PC-3 (cell line): ENCODE data around the gene PARP16. TPM values are rescaled to one million over a fixed set of nuclear protein-coding genes. Genes with fewer than 3 reads are reported as not detected.

ENCODE experiments used
- ATAC-seq: fragments of 200-7000 bp; cut with Tn5 transposase; 2 replicates; pipeline ENCODE4 v1.9.1; 2020; ENCODE audit warnings: mild to moderate bottlenecking, moderate library complexity
- BruUV-seq: library from RNA; stranded (reverse); fragments of 400-500 nt; replicated peaks from 2 replicates; lab custom pipeline; 2021; lab: Mats Ljungman, UMichigan
- CTCF ChIA-PET: fragments of 300-600 bp; sonication (Branson Sonifier 250); formaldehyde crosslinking; loops from one replicate; lab custom pipeline; 2022; ENCODE audit warnings: antibody characterized with exemption; lab: Charles Lee
- POLR2A ChIA-PET: fragments of 300-600 bp; sonication (Branson Sonifier 250); formaldehyde crosslinking; loops from one replicate; lab custom pipeline; 2022; ENCODE audit warnings: antibody characterized with exemption; ENCODE audit not compliant: unreplicated experiment; lab: Charles Lee
- DNase-seq: peaks from one replicate; pipeline ENCODE4 v3.0.0-alpha.2; 2015
- H2AFZ ChIP-seq: fragments of 300-600 bp; sonication (generic); 2 replicates; pipeline ENCODE4 v1.6.0; 2016; ENCODE audit warnings: antibody characterized with exemption, low read length
- H3F3A ChIP-seq: fragments of 300-600 bp; sonication (generic); one replicate; pipeline ENCODE4 v1.6.0; 2017; ENCODE audit warnings: antibody characterized with exemption, low read length, control low read depth, mild to moderate bottlenecking; ENCODE audit not compliant: unreplicated experiment
- H3K27ac ChIP-seq: fragments of 300-600 bp; sonication (generic); 2 replicates; pipeline ENCODE4 v1.5.1; 2016; ENCODE audit warnings: mild to moderate bottlenecking, low read length
- H3K27me3 ChIP-seq: fragments of 300-600 bp; sonication (generic); 2 replicates; pipeline ENCODE4 v1.6.1; 2016; ENCODE audit warnings: low read length, mixed read lengths
- H3K36me3 ChIP-seq: fragments of 300-600 bp; sonication (generic); 2 replicates; pipeline ENCODE4 v1.6.1; 2016; ENCODE audit warnings: low read depth, mixed run types, low read length, mixed read lengths
- H3K4me1 ChIP-seq: fragments of 300-600 bp; sonication (generic); 2 replicates; pipeline ENCODE4 v1.5.1; 2016; ENCODE audit warnings: low read length; ENCODE audit not compliant: insufficient read depth
- H3K4me2 ChIP-seq: fragments of 300-600 bp; sonication (generic); 2 replicates; pipeline ENCODE4 v1.6.0; 2016; ENCODE audit warnings: low read length
- H3K4me3 ChIP-seq: fragments of 300-600 bp; sonication (generic); 2 replicates; pipeline ENCODE4 v1.5.1; 2016; ENCODE audit warnings: mild to moderate bottlenecking, low read length, mixed read lengths
- H3K79me2 ChIP-seq: fragments of 300-600 bp; sonication (generic); 2 replicates; pipeline ENCODE4 v1.6.1; 2017; ENCODE audit warnings: low read length, mixed read lengths
- H3K9ac ChIP-seq: fragments of 300-600 bp; sonication (generic); 2 replicates; pipeline ENCODE4 v1.6.0; 2016; ENCODE audit warnings: mild to moderate bottlenecking, low read length
- H3K9me2 ChIP-seq: fragments of 300-600 bp; sonication (generic); replicated peaks from 2 replicates; pipeline ENCODE4 v1.6.1; 2016; ENCODE audit warnings: mixed run types, low read length, mixed read lengths
- H3K9me3 ChIP-seq: fragments of 300-600 bp; sonication (generic); 2 replicates; pipeline ENCODE4 v1.6.1; 2016; ENCODE audit warnings: low read length, mixed read lengths
- H4K20me1 ChIP-seq: fragments of 300-600 bp; sonication (generic); 2 replicates; pipeline ENCODE4 v1.6.1; 2016; ENCODE audit warnings: low read length, mixed read lengths
- EZH2 ChIP-seq: fragments of 300-600 bp; sonication (generic); IDR thresholded peaks from one replicate; pipeline ENCODE4 v1.6.1; 2017; ENCODE audit warnings: antibody characterized with exemption, mild to moderate bottlenecking, low read length; ENCODE audit not compliant: unreplicated experiment
- EZH2phosphoT487 ChIP-seq: fragments of 300-600 bp; sonication (generic); IDR thresholded peaks from 2 replicates; pipeline ENCODE4 v1.6.1; 2018; ENCODE audit warnings: mild to moderate bottlenecking, antibody characterized with exemption, low read length, borderline replicate concordance
- intact Hi-C: fragments of 100-400 bp; cut with micrococcal nuclease; formaldehyde crosslinking; loops from 2 replicates; pipeline ENCODE4 v1.9.0; 2023
- total RNA-seq: library from RNA; depleted of rRNA; stranded (reverse); fragments of >200 nt; gene quantifications from 2 replicates; pipeline ENCODE4 v1.2.3, GENCODE V29; 2014
- TF ChIP-seq, protein P1 (sequence below): fragments of 300-600 bp; sonication (generic); conservative IDR thresholded peaks from 2 replicates; pipeline ENCODE4 v1.5.1; 2017; ENCODE audit warnings: antibody characterized with exemption, low read depth, mild to moderate bottlenecking, low read length

Gene PARP16
- total RNA-seq, 1 experiment from 2014 or later = 6.4 TPM

GRCh38 chr15:65328506-65329287 lies 42.0 kb upstream of the PARP16 start:
- no peak overlapping the region for H3K4me3 ChIP-seq
- no peaks in the 10 kb centered on the region for H3K79me2 ChIP-seq
- H3K36me3 ChIP-seq = no peaks in the 10 kb centered on the region
- no peaks in the 10 kb centered on the region for H3F3A ChIP-seq
- no peaks in the 10 kb centered on the region for H3K9me3 ChIP-seq
- BruUV-seq = no TSS peak
- ATAC-seq (no peak), DNase-seq (no peak)
- no peaks in the 10 kb centered on the region for H3K27me3 ChIP-seq
- no peak overlapping the region for H3K27ac ChIP-seq
- H3K4me2 ChIP-seq = no peak overlapping the region
- no peak overlapping the region for H3K9ac ChIP-seq
- no peak overlapping the region for H2AFZ ChIP-seq
- ChIA-PET CTCF (no interaction called here), POLR2A (no interaction called here)
- no peaks in the 10 kb centered on the region for H3K9me2 ChIP-seq
- no peaks in the 10 kb centered on the region for H4K20me1 ChIP-seq
- intact Hi-C loops = no loop called here
- H3K4me1 ChIP-seq = no peaks in the 10 kb centered on the region
- TF ChIP-seq EZH2 (no peak), EZH2phosphoT487 (no peak)
- TF ChIP-seq, protein P1, sequence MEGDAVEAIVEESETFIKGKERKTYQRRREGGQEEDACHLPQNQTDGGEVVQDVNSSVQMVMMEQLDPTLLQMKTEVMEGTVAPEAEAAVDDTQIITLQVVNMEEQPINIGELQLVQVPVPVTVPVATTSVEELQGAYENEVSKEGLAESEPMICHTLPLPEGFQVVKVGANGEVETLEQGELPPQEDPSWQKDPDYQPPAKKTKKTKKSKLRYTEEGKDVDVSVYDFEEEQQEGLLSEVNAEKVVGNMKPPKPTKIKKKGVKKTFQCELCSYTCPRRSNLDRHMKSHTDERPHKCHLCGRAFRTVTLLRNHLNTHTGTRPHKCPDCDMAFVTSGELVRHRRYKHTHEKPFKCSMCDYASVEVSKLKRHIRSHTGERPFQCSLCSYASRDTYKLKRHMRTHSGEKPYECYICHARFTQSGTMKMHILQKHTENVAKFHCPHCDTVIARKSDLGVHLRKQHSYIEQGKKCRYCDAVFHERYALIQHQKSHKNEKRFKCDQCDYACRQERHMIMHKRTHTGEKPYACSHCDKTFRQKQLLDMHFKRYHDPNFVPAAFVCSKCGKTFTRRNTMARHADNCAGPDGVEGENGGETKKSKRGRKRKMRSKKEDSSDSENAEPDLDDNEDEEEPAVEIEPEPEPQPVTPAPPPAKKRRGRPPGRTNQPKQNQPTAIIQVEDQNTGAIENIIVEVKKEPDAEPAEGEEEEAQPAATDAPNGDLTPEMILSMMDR = no peak

DNA sequence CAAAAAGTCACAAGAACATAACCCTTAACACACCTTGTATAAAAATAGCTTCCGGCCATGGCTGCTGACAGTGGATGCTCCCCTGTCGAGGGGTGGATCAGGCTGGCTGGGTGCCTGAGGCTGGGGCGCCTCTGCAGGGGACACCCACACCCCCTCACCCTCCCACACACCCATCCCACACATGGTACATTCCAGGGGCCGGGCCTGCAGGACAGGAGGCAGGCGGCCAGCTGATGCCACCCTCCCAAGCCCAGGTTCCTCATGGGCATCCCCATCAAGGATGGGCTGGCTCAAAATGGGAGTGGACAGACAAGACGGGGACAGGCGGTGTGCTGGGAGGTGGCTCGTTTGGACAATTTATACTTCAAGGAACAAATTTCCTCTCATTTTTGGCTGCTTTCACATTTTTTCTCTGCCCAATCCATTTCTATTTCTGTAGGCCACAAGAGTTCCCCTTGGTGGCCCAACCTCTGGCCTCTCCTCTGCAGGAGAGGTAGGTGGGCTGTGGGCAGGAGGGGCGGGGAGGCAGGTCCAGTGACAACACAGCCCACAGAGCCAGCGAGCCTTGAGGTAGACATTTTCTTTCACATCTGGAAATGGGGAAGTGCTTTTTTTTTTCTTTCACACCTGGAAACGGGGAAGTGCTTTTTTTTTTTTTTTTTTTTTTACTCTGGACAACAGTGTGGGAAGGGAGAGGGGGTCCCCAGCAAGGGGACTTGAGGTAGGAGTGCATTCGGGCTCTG lies 41.1 kb upstream of the PARP16 start:
- intact Hi-C loops = no loop called here
- TF ChIP-seq EZH2phosphoT487 = no peak
- TF ChIP-seq, protein P1 = no peak
- Histone ChIP-seq H3K79me2 (no peaks in the 10 kb centered on the region), H3K36me3 (no peaks in the 10 kb centered on the region), H3F3A (no peaks in the 10 kb centered on the region), H3K4me1 (no peaks in the 10 kb centered on the region), H3K27ac (no peak overlapping the region), H3K9me2 (no peaks in the 10 kb centered on the region), H3K9me3 (no peaks in the 10 kb centered on the region), H3K4me2 (no peak overlapping the region), H4K20me1 (no peaks in the 10 kb centered on the region), H3K27me3 (no peaks in the 10 kb centered on the region), H3K9ac (no peak overlapping the region), H3K4me3 (no peak overlapping the region), H2AFZ (no peak overlapping the region)
- no peak for DNase-seq
- ATAC-seq = no peak
- no TSS peak for BruUV-seq
- CTCF ChIA-PET = no interaction called here
- POLR2A ChIA-PET = no interaction called here

DNA sequence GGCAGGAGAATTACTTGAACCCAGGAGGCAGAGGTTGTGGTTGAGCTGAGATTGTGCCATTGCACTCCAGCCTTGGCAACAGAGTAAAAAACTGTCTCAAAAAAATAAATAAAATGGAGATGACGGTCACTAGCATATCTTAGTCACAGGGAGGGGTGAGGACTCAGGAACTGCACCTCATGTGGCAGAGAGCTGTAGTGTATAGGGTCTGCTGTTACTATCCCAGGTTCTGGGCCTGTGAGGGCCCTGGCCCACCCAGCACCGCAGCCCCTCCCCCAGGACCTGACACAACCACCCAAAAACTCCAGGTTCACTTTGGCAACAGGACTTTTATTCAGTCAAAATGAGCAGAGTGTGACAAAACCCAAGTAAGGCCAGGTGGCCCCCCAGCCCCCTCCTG lies 40.1 kb upstream of the PARP16 start:
- TF ChIP-seq, protein P1 = no peak
- no peak for TF ChIP-seq EZH2phosphoT487
- TF ChIP-seq EZH2 = no peak
- no TSS peak for BruUV-seq
- Histone ChIP-seq H2AFZ (no peak overlapping the region), H3K9me2 (no peaks in the 10 kb centered on the region), H3K9ac (no peak overlapping the region), H3K4me1 (no peaks in the 10 kb centered on the region), H3K79me2 (no peaks in the 10 kb centered on the region), H3K4me3 (no peak overlapping the region), H3K27me3 (no peaks in the 10 kb centered on the region), H3K4me2 (no peak overlapping the region), H4K20me1 (no peaks in the 10 kb centered on the region), H3F3A (no peaks in the 10 kb centered on the region), H3K36me3 (no peaks in the 10 kb centered on the region), H3K27ac (no peak overlapping the region), H3K9me3 (no peaks in the 10 kb centered on the region)
- ChIA-PET POLR2A (no interaction called here), CTCF (no interaction called here)
- no peak for DNase-seq
- ATAC-seq = no peak
- intact Hi-C loops = no loop called here
